PC-9 (cell line): ENCODE data around the gene GCNA. TPM values are rescaled to one million over a fixed set of nuclear protein-coding genes. Genes with fewer than 3 reads are reported as not detected.
A peak's percentile ranks its signal among the peaks of the same experiment; 100 is the strongest.

Experiments
- Bru-seq: library from RNA; stranded (reverse); fragments of 400-500 nt; gene quantifications from one replicate; lab custom pipeline; 2021; lab: Mats Ljungman, UMichigan
- BruChase-seq, 2 experiments: library from RNA; stranded (reverse); fragments of 400-500 nt; gene quantifications; one replicate each; lab custom pipeline; 2021; lab: Mats Ljungman, UMichigan
- BruUV-seq: library from RNA; stranded (reverse); fragments of 400-500 nt; replicated peaks from 2 replicates; lab custom pipeline; 2021; lab: Mats Ljungman, UMichigan
- CTCF ChIA-PET: fragments of 300-600 bp; sonication (Branson Sonifier 250); formaldehyde crosslinking; loops from one replicate; lab custom pipeline; 2022; ENCODE audit warnings: antibody characterized with exemption; lab: Charles Lee
- POLR2A ChIA-PET: fragments of 300-600 bp; sonication (Branson Sonifier 250); formaldehyde crosslinking; loops from one replicate; lab custom pipeline; 2022; ENCODE audit warnings: antibody characterized with exemption; ENCODE audit not compliant: unreplicated experiment; lab: Charles Lee
- DNase-seq, 2 experiments: peaks; one replicate each; pipeline versions ENCODE4 v3.0.0 to v3.0.0-alpha.2; 2015 to 2022; ENCODE audit warnings: mixed read lengths in 1 of 2
- H2AFZ ChIP-seq: fragments of 200-600 bp; sonication (generic); 2 replicates; pipeline ENCODE4 v1.8.1; 2017; ENCODE audit warnings: antibody characterized with exemption
- H3F3A ChIP-seq: fragments of 200-600 bp; sonication (generic); 2 replicates; pipeline ENCODE4 v1.8.1; 2017; ENCODE audit warnings: antibody characterized with exemption, mild to moderate bottlenecking, low read depth; ENCODE audit not compliant: insufficient read depth
- H3K27ac ChIP-seq: fragments of 200-600 bp; sonication (generic); 2 replicates; pipeline ENCODE4 v1.6.1; 2016; ENCODE audit warnings: mixed run types
- H3K27me3 ChIP-seq: fragments of 200-600 bp; sonication (generic); 2 replicates; pipeline ENCODE4 v1.6.1; 2016; ENCODE audit warnings: low read depth, mixed run types; ENCODE audit not compliant: insufficient read depth
- H3K36me3 ChIP-seq: fragments of 200-600 bp; sonication (generic); 2 replicates; pipeline ENCODE4 v1.6.1; 2016; ENCODE audit warnings: low read depth, mixed run types
- H3K4me1 ChIP-seq: fragments of 200-600 bp; sonication (generic); replicated peaks from 2 replicates; pipeline ENCODE4 v1.6.1; 2016; ENCODE audit warnings: mixed run types; ENCODE audit not compliant: insufficient read depth
- H3K4me2 ChIP-seq: fragments of 200-600 bp; sonication (generic); 2 replicates; pipeline ENCODE4 v1.6.1; 2017; ENCODE audit warnings: mixed run types
- H3K4me3 ChIP-seq: fragments of 200-600 bp; sonication (generic); 2 replicates; pipeline ENCODE4 v1.6.1; 2016; ENCODE audit warnings: mixed run types
- H3K79me2 ChIP-seq: fragments of 200-600 bp; sonication (generic); 2 replicates; pipeline ENCODE4 v1.6.1; 2017; ENCODE audit warnings: low read depth, mixed run types
- H3K9me2 ChIP-seq: fragments of 200-600 bp; sonication (generic); 2 replicates; pipeline ENCODE4 v1.8.1; 2017; ENCODE audit warnings: mild to moderate bottlenecking; ENCODE audit not compliant: insufficient read depth
- H3K9me3 ChIP-seq: fragments of 200-600 bp; sonication (generic); 2 replicates; pipeline ENCODE4 v1.8.1; 2016; ENCODE audit warnings: low read depth; ENCODE audit not compliant: insufficient read depth
- H4K20me1 ChIP-seq: fragments of 200-600 bp; sonication (generic); 2 replicates; pipeline ENCODE4 v1.8.1; 2017; ENCODE audit not compliant: insufficient read depth
- EZH2 ChIP-seq: fragments of 200-600 bp; sonication (generic); IDR thresholded peaks from 2 replicates; pipeline ENCODE4 v1.8.0; 2017; ENCODE audit warnings: antibody characterized with exemption, low read depth
- intact Hi-C: fragments of 100-400 bp; cut with micrococcal nuclease; formaldehyde crosslinking; loops from one replicate; pipeline ENCODE4 v1.10.0; 2022; ENCODE audit not compliant: unreplicated experiment
- long read RNA-seq: library from polyadenylated mRNA; stranded (forward); transcript quantifications from one replicate; pipeline ENCODE4 v2.0.0, GENCODE V29; 2022
- total RNA-seq: library from RNA; stranded (reverse); gene quantifications from 2 replicates; pipeline ENCODE4 v1.2.3, GENCODE V29; 2021
- TF ChIP-seq, protein P1 (sequence below): fragments of 200-600 bp; sonication (generic); conservative IDR thresholded peaks from 2 replicates; pipeline ENCODE4 v1.6.1; 2017; ENCODE audit warnings: mixed run types, antibody characterized with exemption, mild to moderate bottlenecking, moderate library complexity

Gene GCNA, protein sequence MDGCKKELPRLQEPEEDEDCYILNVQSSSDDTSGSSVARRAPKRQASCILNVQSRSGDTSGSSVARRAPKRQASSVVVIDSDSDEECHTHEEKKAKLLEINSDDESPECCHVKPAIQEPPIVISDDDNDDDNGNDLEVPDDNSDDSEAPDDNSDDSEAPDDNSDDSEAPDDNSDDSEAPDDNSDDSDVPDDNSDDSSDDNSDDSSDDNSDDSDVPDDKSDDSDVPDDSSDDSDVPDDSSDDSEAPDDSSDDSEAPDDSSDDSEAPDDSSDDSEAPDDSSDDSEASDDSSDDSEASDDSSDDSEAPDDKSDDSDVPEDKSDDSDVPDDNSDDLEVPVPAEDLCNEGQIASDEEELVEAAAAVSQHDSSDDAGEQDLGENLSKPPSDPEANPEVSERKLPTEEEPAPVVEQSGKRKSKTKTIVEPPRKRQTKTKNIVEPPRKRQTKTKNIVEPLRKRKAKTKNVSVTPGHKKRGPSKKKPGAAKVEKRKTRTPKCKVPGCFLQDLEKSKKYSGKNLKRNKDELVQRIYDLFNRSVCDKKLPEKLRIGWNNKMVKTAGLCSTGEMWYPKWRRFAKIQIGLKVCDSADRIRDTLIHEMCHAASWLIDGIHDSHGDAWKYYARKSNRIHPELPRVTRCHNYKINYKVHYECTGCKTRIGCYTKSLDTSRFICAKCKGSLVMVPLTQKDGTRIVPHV
- total RNA-seq (0.48 and 1.4 TPM in 2 replicates), Bru-seq, nascent RNA (percentile 50 among the genes with signal in this experiment), BruChase-seq, experiment 1, labeled RNA remaining after a 2-hour chase (percentile 57 among the genes with signal in this experiment), BruChase-seq, experiment 2, labeled RNA remaining after a 6-hour chase (percentile 65 among the genes with signal in this experiment)
- long read RNA-seq = 0 reads

DNA sequence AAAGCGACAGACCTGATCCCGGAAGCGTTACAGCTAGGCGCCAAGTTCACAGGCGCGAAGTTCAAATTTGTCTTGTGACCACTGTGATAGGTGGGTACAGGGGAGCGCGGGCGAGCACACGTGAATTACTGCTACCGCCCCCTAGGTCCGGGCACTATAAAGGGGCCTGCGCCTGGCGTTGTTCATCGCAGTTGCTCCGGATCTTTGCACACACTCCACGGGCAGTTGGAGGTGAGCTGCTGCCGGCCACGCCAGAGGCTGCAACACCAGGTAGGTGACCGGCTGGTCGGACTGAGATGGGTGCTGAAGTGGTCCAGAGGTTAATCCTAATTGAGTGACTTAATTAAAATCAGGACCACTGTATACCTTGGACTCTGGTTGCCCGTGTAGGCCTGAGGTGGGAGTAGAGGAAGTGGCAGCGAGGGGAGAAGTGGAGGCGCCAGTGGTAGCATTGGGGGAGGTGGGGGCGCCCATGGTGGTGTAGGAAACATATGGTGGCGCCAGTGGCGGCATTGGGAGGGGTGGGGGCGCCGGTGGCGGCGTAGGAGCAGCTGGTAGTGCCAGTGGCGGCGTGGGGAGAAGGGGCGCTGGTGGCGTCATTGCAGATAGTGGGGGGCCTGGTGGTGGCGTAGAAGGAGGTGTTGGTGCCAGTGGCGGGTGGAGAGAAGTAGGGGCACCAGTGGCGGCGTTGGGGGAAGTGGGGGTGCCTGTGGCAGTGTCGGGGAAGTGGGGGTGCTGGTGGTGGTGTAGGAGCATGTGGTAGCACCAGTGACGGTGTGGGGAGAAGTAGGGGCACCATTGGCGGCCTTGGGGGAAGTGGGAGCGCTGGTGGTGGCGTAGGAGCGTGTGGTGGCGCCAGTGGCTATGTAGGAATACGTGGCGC lies at the start of gene GCNA:
TSS of gene GCNA (plus strand) at position 185 of the 883 bp plus-strand sequence. CDS start 2,385 bp downstream, outside the sequence.
- H3K9me3 ChIP-seq = no peaks in the 10 kb centered on the region
- POLR2A ChIA-PET = no interaction called here
- intact Hi-C loops = no loop called here
- H3K36me3 ChIP-seq = 0 out of 2 replicates have a peak, but pooled peaks cover 4% of the 10 kb centered on the region
- no peak for DNase-seq
- no peak within 1 kb of the TSS for H2AFZ ChIP-seq
- no peak within 1 kb of the TSS for H3K4me3 ChIP-seq
- no peaks in the 10 kb centered on the region for H3K4me1 ChIP-seq
- H3K27me3 ChIP-seq = no peaks in the 10 kb centered on the region
- no peak within 1 kb of the TSS for H3K4me2 ChIP-seq
- no peak within 1 kb of the TSS for H3K27ac ChIP-seq
- BruUV-seq = no TSS peak
- H4K20me1 ChIP-seq = 0 out of 2 replicates have a peak, but pooled peaks cover 8% of the 10 kb centered on the region
- CTCF ChIA-PET = no interaction called here
- H3K9me2 ChIP-seq = no peaks in the 10 kb centered on the region
- H3F3A ChIP-seq = peaks cover 14% of the 10 kb centered on the region; the same call in 1 of the 2 replicates
- no peak for TF ChIP-seq EZH2
- no peaks in the 10 kb centered on the region for H3K79me2 ChIP-seq

DNA sequence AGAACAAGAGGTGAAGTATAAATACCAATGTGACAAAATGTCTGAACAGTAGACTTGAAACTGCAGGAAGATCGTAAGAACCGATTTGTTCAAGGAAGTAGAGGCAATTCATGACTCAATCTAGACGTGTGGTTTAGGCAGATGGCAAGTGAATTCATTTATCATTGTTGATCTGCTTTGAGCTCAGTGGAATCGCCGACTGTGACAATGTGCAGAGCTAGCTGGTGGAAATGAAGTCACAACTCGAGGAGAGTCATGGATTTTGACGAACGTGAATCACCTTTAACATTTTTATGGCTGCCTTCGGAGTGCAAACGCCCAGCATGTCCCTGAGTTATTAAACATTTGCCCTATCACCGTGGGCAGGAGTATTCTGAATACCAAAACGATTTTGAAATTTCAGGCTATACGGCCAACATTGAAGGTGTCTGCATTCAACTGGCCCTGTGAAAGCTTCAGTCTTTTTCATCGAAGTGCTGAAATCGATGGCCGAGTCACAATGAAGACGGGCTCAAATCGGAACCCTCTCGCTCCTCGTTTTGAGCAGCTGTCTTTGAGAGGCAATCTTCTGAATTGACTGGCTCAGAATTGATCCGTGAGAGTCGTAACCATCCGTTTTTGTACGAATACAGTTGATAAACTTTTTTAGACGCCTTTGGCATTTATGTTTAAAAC lies 46.0 kb upstream of the GCNA start:
- H3F3A ChIP-seq = peaks cover 13% of the 10 kb centered on the region
- no peaks in the 10 kb centered on the region for H3K9me2 ChIP-seq
- H3K27me3 ChIP-seq = no peaks in the 10 kb centered on the region
- peaks cover 43% of the 10 kb centered on the region for H3K79me2 ChIP-seq
- POLR2A ChIA-PET = interaction anchor here (0.5 kb wide), 1 partner anchor 91 kb away, joined by 4 read pairs; no protein-coding TSS in a partner anchor
- H4K20me1 ChIP-seq = peaks cover 32% of the 10 kb centered on the region
- TF ChIP-seq EZH2 = no peak
- TF ChIP-seq, protein P1, sequence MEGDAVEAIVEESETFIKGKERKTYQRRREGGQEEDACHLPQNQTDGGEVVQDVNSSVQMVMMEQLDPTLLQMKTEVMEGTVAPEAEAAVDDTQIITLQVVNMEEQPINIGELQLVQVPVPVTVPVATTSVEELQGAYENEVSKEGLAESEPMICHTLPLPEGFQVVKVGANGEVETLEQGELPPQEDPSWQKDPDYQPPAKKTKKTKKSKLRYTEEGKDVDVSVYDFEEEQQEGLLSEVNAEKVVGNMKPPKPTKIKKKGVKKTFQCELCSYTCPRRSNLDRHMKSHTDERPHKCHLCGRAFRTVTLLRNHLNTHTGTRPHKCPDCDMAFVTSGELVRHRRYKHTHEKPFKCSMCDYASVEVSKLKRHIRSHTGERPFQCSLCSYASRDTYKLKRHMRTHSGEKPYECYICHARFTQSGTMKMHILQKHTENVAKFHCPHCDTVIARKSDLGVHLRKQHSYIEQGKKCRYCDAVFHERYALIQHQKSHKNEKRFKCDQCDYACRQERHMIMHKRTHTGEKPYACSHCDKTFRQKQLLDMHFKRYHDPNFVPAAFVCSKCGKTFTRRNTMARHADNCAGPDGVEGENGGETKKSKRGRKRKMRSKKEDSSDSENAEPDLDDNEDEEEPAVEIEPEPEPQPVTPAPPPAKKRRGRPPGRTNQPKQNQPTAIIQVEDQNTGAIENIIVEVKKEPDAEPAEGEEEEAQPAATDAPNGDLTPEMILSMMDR = no peak
- peak overlapping the region; percentile 88 for H3K27ac ChIP-seq
- peak in 1 of 2 experiments; percentile 85 for DNase-seq
- intact Hi-C loops = loop anchor here (2.0 to 10.0 kb wide), 2 partner anchors 39 to 77 kb away; no protein-coding TSS in a partner anchor
- H3K36me3 ChIP-seq = no peaks in the 10 kb centered on the region
- peak overlapping the region; percentile 89 for H3K4me2 ChIP-seq
- H3K9me3 ChIP-seq = no peaks in the 10 kb centered on the region
- CTCF ChIA-PET = no interaction called here
- TSS peak; percentile 89 for BruUV-seq
- peaks cover 22% of the 10 kb centered on the region for H3K4me1 ChIP-seq
- peak overlapping the region; percentile 92 for H2AFZ ChIP-seq
- H3K4me3 ChIP-seq = peak overlapping the region; percentile 96
